ENCODE data around the gene GNPTG. TPM values are rescaled to one million over a fixed set of nuclear protein-coding genes. Genes with fewer than 3 reads are reported as not detected.

GNPTG gene
- total and polyA plus RNA-seq, 2 donors (not counting 1 experiment from before 2014, with no cell fraction given) = 76.0 to 109 TPM

- CTCF ChIA-PET = interaction anchor here (1.0 to 1.3 kb wide), 2 partner anchors 13 to 20 kb away, joined by 3 to 5 read pairs; no protein-coding TSS in a partner anchor
- H3K27ac ChIP-seq (ENCODE audit: low read length in 2 of 2) = no peak overlapping the region
- peak overlapping the region; percentile 48 to 84 (median 76) for H3K4me3 ChIP-seq (ENCODE audit: control extremely low read depth in 1 of 5, extremely low read depth in 1 of 5, insufficient read depth in 1 of 5, low read depth in 2 of 5, low read length in 4 of 5)
- intact Hi-C loops (cut with micrococcal nuclease) = loop anchor here (1.0 to 10.0 kb wide), 2 partner anchors 7 to 54 kb away; no protein-coding TSS in a partner anchor
- H3K4me1 ChIP-seq (ENCODE audit: control insufficient read depth in 2 of 2, insufficient read depth in 2 of 2, low read length in 2 of 2) = peaks cover 17 to 21% of the 10 kb centered on the region in 2 donors
- peak overlapping the region; percentile 76 for H3K9ac ChIP-seq (ENCODE audit: low read length)
- H3K36me3 ChIP-seq (replicated peaks in 1 of 2; ENCODE audit: control extremely low read depth in 1 of 2, control insufficient read depth in 1 of 2, extremely low read depth in 1 of 2, insufficient read depth in 2 of 2, low read length in 1 of 2) = peaks cover 0 to 27% of the 10 kb centered on the region in 2 experiments
- peak overlapping the region; percentile 88 for H3K27ac Mint-ChIP-seq
- TF ChIP-seq EZH2 (IDR thresholded peaks at IDR 0.05; ENCODE audit: borderline replicate concordance, insufficient read depth, low read depth, low read length, poor library complexity, severe bottlenecking) = no peak
- no peak for TF ChIP-seq CTCF (IDR thresholded peaks at IDR 0.05)
- POLR2A ChIA-PET = interaction anchor here (0.9 kb wide), 1 partner anchor 8 kb away, joined by 3 read pairs; no protein-coding TSS in a partner anchor
- 93% methylated on average over 19 of the region's 19 CpGs for WGBS (ENCODE audit: insufficient coverage)
- H3K9me3 Mint-ChIP-seq (ENCODE audit: insufficient read depth) = no peaks in the 10 kb centered on the region
- ATAC-seq (ENCODE audit: low read depth) (no peak), DNase-seq (peak; percentile 28)
- no peaks in the 10 kb centered on the region for H3K27me3 Mint-ChIP-seq
- peak overlapping the region; percentile 81 for H2AFZ ChIP-seq (ENCODE audit: insufficient read depth, low read depth, low read length, poor library complexity, severe bottlenecking)
- H3K4me3 Mint-ChIP-seq = peak overlapping the region; percentile 86
- H3K79me2 ChIP-seq (ENCODE audit: control insufficient read depth, insufficient read depth, low read length) = peaks cover 52% of the 10 kb centered on the region
- peaks cover 40% of the 10 kb centered on the region for H3K4me1 Mint-ChIP-seq
- H4K20me1 ChIP-seq (ENCODE audit: control insufficient read depth, insufficient read depth, low read length, poor library complexity, severe bottlenecking) = peaks cover 49% of the 10 kb centered on the region
- no peaks in the 10 kb centered on the region for H3K27me3 ChIP-seq (replicated peaks in 1 of 4; ENCODE audit: control extremely low read depth in 1 of 4, control insufficient read depth in 3 of 4, insufficient read depth in 4 of 4, low read length in 3 of 4)
- H3K4me2 ChIP-seq (replicated peaks; ENCODE audit: low read depth, low read length, poor library complexity, severe bottlenecking) = peak overlapping the region; percentile 97
- no peaks in the 10 kb centered on the region for H3K9me3 ChIP-seq (ENCODE audit: control extremely low read depth in 1 of 3, control insufficient read depth in 2 of 3, insufficient read depth in 1 of 3, low read length in 2 of 3)
Observed at GRCh38 chr16:1350691-1351090, 1.0 kb upstream of the GNPTG start.

- H3K9me3 ChIP-seq (ENCODE audit: control extremely low read depth in 1 of 3, control insufficient read depth in 2 of 3, insufficient read depth in 1 of 3, low read length in 2 of 3) = no peaks in the 10 kb centered on the region
- H3K4me1 Mint-ChIP-seq = peaks cover 40% of the 10 kb centered on the region
- peak; percentile 5 for ATAC-seq (ENCODE audit: low read depth)
- H2AFZ ChIP-seq (ENCODE audit: insufficient read depth, low read depth, low read length, poor library complexity, severe bottlenecking) = peak overlapping the region; percentile 81
- peaks cover 17 to 21% of the 10 kb centered on the region in 2 donors for H3K4me1 ChIP-seq (ENCODE audit: control insufficient read depth in 2 of 2, insufficient read depth in 2 of 2, low read length in 2 of 2)
- peaks cover 54% of the 10 kb centered on the region for H4K20me1 ChIP-seq (ENCODE audit: control insufficient read depth, insufficient read depth, low read length, poor library complexity, severe bottlenecking)
- no peak for DNase-seq
- H3K79me2 ChIP-seq (ENCODE audit: control insufficient read depth, insufficient read depth, low read length) = peaks cover 57% of the 10 kb centered on the region
- no peaks in the 10 kb centered on the region for H3K9me3 Mint-ChIP-seq (ENCODE audit: insufficient read depth)
- peak overlapping the region in 1 of 2 donors; percentile 77 for H3K27ac ChIP-seq (ENCODE audit: low read length in 2 of 2)
- CTCF ChIA-PET = interaction anchor here (1.0 to 1.3 kb wide), 2 partner anchors 13 to 20 kb away, joined by 3 to 5 read pairs; no protein-coding TSS in a partner anchor
- WGBS (ENCODE audit: insufficient coverage) = 1% methylated on average over 31 of the region's 35 CpGs
- H3K4me3 Mint-ChIP-seq = peak overlapping the region; percentile 86
- peak overlapping the region; percentile 76 for H3K9ac ChIP-seq (ENCODE audit: low read length)
- TF ChIP-seq CTCF (IDR thresholded peaks at IDR 0.05) (no peak), EZH2 (IDR thresholded peaks at IDR 0.05; ENCODE audit: borderline replicate concordance, insufficient read depth, low read depth, low read length, poor library complexity, severe bottlenecking) (no peak)
- peak overlapping the region; percentile 97 for H3K4me2 ChIP-seq (replicated peaks; ENCODE audit: low read depth, low read length, poor library complexity, severe bottlenecking)
- peaks cover 0 to 27% of the 10 kb centered on the region in 2 experiments for H3K36me3 ChIP-seq (replicated peaks in 1 of 2; ENCODE audit: control extremely low read depth in 1 of 2, control insufficient read depth in 1 of 2, extremely low read depth in 1 of 2, insufficient read depth in 2 of 2, low read length in 1 of 2)
- peak overlapping the region; percentile 48 to 84 (median 76) for H3K4me3 ChIP-seq (ENCODE audit: control extremely low read depth in 1 of 5, extremely low read depth in 1 of 5, insufficient read depth in 1 of 5, low read depth in 2 of 5, low read length in 4 of 5)
- H3K27me3 Mint-ChIP-seq = no peaks in the 10 kb centered on the region
- H3K27ac Mint-ChIP-seq = peak overlapping the region; percentile 88
- intact Hi-C loops (cut with micrococcal nuclease) = loop anchor here (1.0 to 10.0 kb wide), 2 partner anchors 8 to 54 kb away; no protein-coding TSS in a partner anchor
- H3K27me3 ChIP-seq (replicated peaks in 1 of 4; ENCODE audit: control extremely low read depth in 1 of 4, control insufficient read depth in 3 of 4, insufficient read depth in 4 of 4, low read length in 3 of 4) = no peaks in the 10 kb centered on the region
- POLR2A ChIA-PET = interaction anchor here (0.9 kb wide), 1 partner anchor 9 kb away, joined by 3 read pairs; no protein-coding TSS in a partner anchor
Observed at GRCh38 chr16:1351215-1351581, 533 bp upstream of the GNPTG start.
